Right ventricle myocardium superior (tissue), 1 donor: ENCODE results near the gene DHX9. TPM values are rescaled to one million over a fixed set of nuclear protein-coding genes. Genes with fewer than 3 reads are reported as not detected.

Source experiments
- ATAC-seq: fragments of 200-7000 bp; cut with Tn5 transposase; one replicate; pipeline ENCODE4 v1.9.1; 2020; ENCODE audit warnings: mild to moderate bottlenecking; ENCODE audit not compliant: poor library complexity
- DNase-seq: peaks from one replicate; pipeline ENCODE4 v3.0.0-alpha.2; 2020
- intact Hi-C: fragments of 100-400 bp; cut with DNase I; formaldehyde crosslinking; loops from one replicate; pipeline ENCODE4 v1.11.2; 2022
- total RNA-seq: library from RNA; stranded (reverse); fragmentation: NEBNext Ultra II Directional; extraction: Animal tissue kit (Norgen Biotek cat#: 25700); gene quantifications from one replicate; pipeline ENCODE4 v1.2.1, GENCODE V29; 2021
- donor health status: DM: no; HTN: yes; CAD: no; lungs with severe emphysema.

The DHX9 gene
- total RNA-seq, 1 donor from 2014 or later = 54.9 TPM

- DNase-seq = no peak
- ATAC-seq = no peak
- intact Hi-C loops = no loop called here
Observed at GRCh38 chr1:182833271-182833670, 5.9 kb upstream of the DHX9 start.

GRCh38 chr1:182834326-182834725, 4.8 kb upstream of the DHX9 start:
- no peak for ATAC-seq
- DNase-seq = no peak
- intact Hi-C loops = no loop called here

GRCh38 chr1:182835806-182836205, 3.3 kb upstream of the DHX9 start:
- ATAC-seq (no peak), DNase-seq (no peak)
- intact Hi-C loops = no loop called here

GRCh38 chr1:182841368-182841988, 2.3 kb downstream of the DHX9 start:
- ATAC-seq = no peak
- intact Hi-C loops = no loop called here
- no peak for DNase-seq

- DNase-seq = no peak
- no peak for ATAC-seq
- intact Hi-C loops = no loop called here
Observed at GRCh38 chr1:182842265-182842664, 3.1 kb downstream of the DHX9 start.

- no peak for ATAC-seq
- no peak for DNase-seq
- intact Hi-C loops = no loop called here
Observed at GRCh38 chr1:182845379-182845778, 6.2 kb downstream of the DHX9 start.

- intact Hi-C loops = no loop called here
- ATAC-seq = no peak
- no peak for DNase-seq
Observed at GRCh38 chr1:182845894-182846293, 6.7 kb downstream of the DHX9 start.

GRCh38 chr1:182847105-182847504, 8.0 kb downstream of the DHX9 start:
- no peak for DNase-seq
- ATAC-seq = no peak
- intact Hi-C loops = no loop called here

- DNase-seq (no peak), ATAC-seq (no peak)
- intact Hi-C loops = no loop called here
Observed at GRCh38 chr1:182848736-182849135, 9.6 kb downstream of the DHX9 start.

GRCh38 chr1:182850319-182850718, 11.2 kb downstream of the DHX9 start:
- ATAC-seq (no peak), DNase-seq (no peak)
- intact Hi-C loops = no loop called here

- DNase-seq = no peak
- intact Hi-C loops = no loop called here
Observed at GRCh38 chr1:182851825-182852224, 12.7 kb downstream of the DHX9 start.

GRCh38 chr1:182855911-182856310, 16.8 kb downstream of the DHX9 start:
- ATAC-seq (no peak), DNase-seq (no peak)
- intact Hi-C loops = no loop called here

More at GRCh38 chr1:182851825-182852224, 12.7 kb downstream of the DHX9 start:
- ATAC-seq = no peak

GRCh38 chr1:182857212-182857611, 18.1 kb downstream of the DHX9 start:
- DNase-seq (no peak), ATAC-seq (no peak)
- intact Hi-C loops = no loop called here

GRCh38 chr1:182860658-182861057, 21.5 kb downstream of the DHX9 start:
- ATAC-seq (no peak), DNase-seq (no peak)
- intact Hi-C loops = loop anchor here (10.0 kb wide), 1 partner anchor 274 kb away; no protein-coding TSS in a partner anchor

GRCh38 chr1:182861994-182862393, 22.8 kb downstream of the DHX9 start:
- no peak for ATAC-seq
- intact Hi-C loops = loop anchor here (10.0 kb wide), 1 partner anchor 273 kb away; no protein-coding TSS in a partner anchor
- no peak for DNase-seq

GRCh38 chr1:182862827-182863226, 23.7 kb downstream of the DHX9 start:
- intact Hi-C loops = loop anchor here (10.0 kb wide), 1 partner anchor 272 kb away; no protein-coding TSS in a partner anchor
- DNase-seq (no peak), ATAC-seq (no peak)

- DNase-seq (no peak), ATAC-seq (no peak)
- intact Hi-C loops = loop anchor here (10.0 kb wide), 1 partner anchor 271 kb away; no protein-coding TSS in a partner anchor
Observed at GRCh38 chr1:182863940-182864339, 24.8 kb downstream of the DHX9 start.

- ATAC-seq (no peak), DNase-seq (no peak)
- intact Hi-C loops = loop anchor here (10.0 kb wide), 1 partner anchor 267 kb away; no protein-coding TSS in a partner anchor
Observed at GRCh38 chr1:182867861-182868260, 28.7 kb downstream of the DHX9 start.

GRCh38 chr1:182869241-182869666, 30.1 kb downstream of the DHX9 start:
- ATAC-seq (no peak), DNase-seq (no peak)
- intact Hi-C loops = loop anchor here (10.0 kb wide), 1 partner anchor 266 kb away; no protein-coding TSS in a partner anchor

- ATAC-seq (no peak), DNase-seq (no peak)
- intact Hi-C loops = no loop called here
Observed at GRCh38 chr1:182872881-182873280, 33.7 kb downstream of the DHX9 start.

GRCh38 chr1:182875889-182876288, 36.7 kb downstream of the DHX9 start:
- DNase-seq (no peak), ATAC-seq (no peak)
- intact Hi-C loops = no loop called here
